Memory B cell (primary cell): ENCODE results near the gene B4GALNT4.
"Not testable (repeated sequence)": the region's sequence is repeated elsewhere in the genome, so short reads cannot be mapped to it uniquely, and the experiment has no call there.

ENCODE experiments used
- ATAC-seq: fragments of 150-1000 bp; cut with Tn5 transposase; 2 replicates; pipeline ENCODE4 v1.10.0; 2021; ENCODE audit warnings: low read depth, mild to moderate bottlenecking, moderate library complexity
- DNase-seq, 2 donors: peaks; one replicate each; pipeline ENCODE4 v3.0.0; 2022; ENCODE audit warnings: low spot score in 2 of 2
- H3K27ac Mint-ChIP-seq: one replicate; pipeline ENCODE4 v1.8.0; 2022; ENCODE audit warnings: mild to moderate bottlenecking, moderate library complexity, mixed read lengths
- H3K27me3 Mint-ChIP-seq: one replicate; pipeline ENCODE4 v1.8.0; 2022; ENCODE audit warnings: mixed read lengths
- H3K36me3 Mint-ChIP-seq: one replicate; pipeline ENCODE4 v1.8.0; 2022; ENCODE audit warnings: mild to moderate bottlenecking, mixed read lengths
- H3K4me1 Mint-ChIP-seq: one replicate; pipeline ENCODE4 v1.8.0; 2022; ENCODE audit warnings: mixed read lengths
- H3K4me3 Mint-ChIP-seq: one replicate; pipeline ENCODE4 v1.8.0; 2022; ENCODE audit warnings: mild to moderate bottlenecking, moderate library complexity, mixed read lengths
- H3K9me3 Mint-ChIP-seq: one replicate; pipeline ENCODE4 v1.8.0; 2022; ENCODE audit warnings: mixed read lengths

The B4GALNT4 gene

GRCh38 chr11:362642-363442 lies 6.5 kb upstream of the B4GALNT4 start:
- H3K4me3 Mint-ChIP-seq, result no peak overlapping the region
- peaks cover 17% of the 10 kb centered on the region for H3K27me3 Mint-ChIP-seq
- H3K4me1 Mint-ChIP-seq, result peaks cover 7% of the 10 kb centered on the region
- peaks cover 7% of the 10 kb centered on the region for H3K9me3 Mint-ChIP-seq
- no peaks in the 10 kb centered on the region for H3K36me3 Mint-ChIP-seq
- DNase-seq, result no peak
- no peak for ATAC-seq
- H3K27ac Mint-ChIP-seq, result no peak overlapping the region

- H3K27me3 Mint-ChIP-seq, result peaks cover 20% of the 10 kb centered on the region
- H3K36me3 Mint-ChIP-seq, result not testable (repeated sequence)
Measured at GRCh38 chr11:363443-363805, 5.9 kb upstream of the B4GALNT4 start.

GRCh38 chr11:363948-364761 lies 5.1 kb upstream of the B4GALNT4 start:
- H3K27me3 Mint-ChIP-seq, result peaks cover 23% of the 10 kb centered on the region
- peaks cover 13% of the 10 kb centered on the region for H3K4me1 Mint-ChIP-seq
- peaks cover 7% of the 10 kb centered on the region for H3K9me3 Mint-ChIP-seq
- DNase-seq (peak; percentile 69 to 72), ATAC-seq (peak; percentile 96)
- no peak overlapping the region for H3K27ac Mint-ChIP-seq
- peaks cover 2% of the 10 kb centered on the region for H3K36me3 Mint-ChIP-seq
- H3K4me3 Mint-ChIP-seq, result no peak overlapping the region

More at GRCh38 chr11:363443-363805, 5.9 kb upstream of the B4GALNT4 start:
- not testable (repeated sequence) for H3K27ac Mint-ChIP-seq, H3K4me3 Mint-ChIP-seq, ATAC-seq, H3K9me3 Mint-ChIP-seq, DNase-seq
- H3K4me1 Mint-ChIP-seq, result peaks cover 10% of the 10 kb centered on the region

- ATAC-seq (no peak), DNase-seq (no peak)
- H3K27ac Mint-ChIP-seq, result no peak overlapping the region
- H3K27me3 Mint-ChIP-seq, result peaks cover 17% of the 10 kb centered on the region
- H3K36me3 Mint-ChIP-seq, result peaks cover 2% of the 10 kb centered on the region
- no peak overlapping the region for H3K4me3 Mint-ChIP-seq
- no peaks in the 10 kb centered on the region for H3K9me3 Mint-ChIP-seq
- H3K4me1 Mint-ChIP-seq, result peaks cover 9% of the 10 kb centered on the region
Measured at GRCh38 chr11:364991-365725, 4.1 kb upstream of the B4GALNT4 start.

- Mint-ChIP-seq H3K36me3 (peaks cover 2% of the 10 kb centered on the region), H3K4me3 (no peak overlapping the region), H3K9me3 (no peaks in the 10 kb centered on the region), H3K4me1 (peaks cover 9% of the 10 kb centered on the region), H3K27me3 (peaks cover 18% of the 10 kb centered on the region), H3K27ac (no peak overlapping the region)
- no peak for DNase-seq
- no peak for ATAC-seq
Measured at GRCh38 chr11:365831-366230, 3.5 kb upstream of the B4GALNT4 start.

GRCh38 chr11:367956-368413 lies 1.3 kb upstream of the B4GALNT4 start:
- H3K27ac Mint-ChIP-seq, result no peak overlapping the region

GRCh38 chr11:368414-369335 lies 624 bp upstream of the B4GALNT4 start:
- DNase-seq (no peak), ATAC-seq (no peak)
- Mint-ChIP-seq H3K36me3 (peaks cover 2% of the 10 kb centered on the region), H3K27ac (no peak overlapping the region), H3K4me1 (peaks cover 9% of the 10 kb centered on the region), H3K9me3 (no peaks in the 10 kb centered on the region), H3K27me3 (peaks cover 27% of the 10 kb centered on the region), H3K4me3 (peak overlapping the region; percentile 74)

More at GRCh38 chr11:367956-368413, 1.3 kb upstream of the B4GALNT4 start:
- DNase-seq (no peak), ATAC-seq (no peak)
- Mint-ChIP-seq H3K4me1 (peaks cover 9% of the 10 kb centered on the region), H3K27me3 (peaks cover 27% of the 10 kb centered on the region), H3K4me3 (peak overlapping the region; percentile 74), H3K36me3 (peaks cover 2% of the 10 kb centered on the region), H3K9me3 (no peaks in the 10 kb centered on the region)

GRCh38 chr11:370070-370941 lies 1.0 kb downstream of the B4GALNT4 start:
- H3K27me3 Mint-ChIP-seq, result peaks cover 25% of the 10 kb centered on the region
- no peak overlapping the region for H3K27ac Mint-ChIP-seq

GRCh38 chr11:371051-371450 lies 1.8 kb downstream of the B4GALNT4 start:
- H3K27ac Mint-ChIP-seq, result no peak overlapping the region
- no peak for DNase-seq
- H3K27me3 Mint-ChIP-seq, result peaks cover 25% of the 10 kb centered on the region
- no peaks in the 10 kb centered on the region for H3K9me3 Mint-ChIP-seq
- H3K4me3 Mint-ChIP-seq, result no peak overlapping the region
- ATAC-seq, result no peak
- H3K36me3 Mint-ChIP-seq, result peaks cover 2% of the 10 kb centered on the region
- H3K4me1 Mint-ChIP-seq, result peaks cover 6% of the 10 kb centered on the region

More at GRCh38 chr11:370070-370941, 1.0 kb downstream of the B4GALNT4 start:
- no peak for ATAC-seq
- Mint-ChIP-seq H3K4me1 (peaks cover 6% of the 10 kb centered on the region), H3K36me3 (peaks cover 2% of the 10 kb centered on the region), H3K4me3 (peak overlapping the region; percentile 37), H3K9me3 (no peaks in the 10 kb centered on the region)
- DNase-seq, result no peak

- Mint-ChIP-seq H3K4me3 (no peak overlapping the region), H3K4me1 (peaks cover 6% of the 10 kb centered on the region), H3K9me3 (no peaks in the 10 kb centered on the region), H3K36me3 (peaks cover 2% of the 10 kb centered on the region), H3K27ac (no peak overlapping the region), H3K27me3 (peaks cover 23% of the 10 kb centered on the region)
- no peak for DNase-seq
- ATAC-seq, result no peak
Measured at GRCh38 chr11:371716-372590, 2.7 kb downstream of the B4GALNT4 start.

GRCh38 chr11:372809-373715 lies 3.8 kb downstream of the B4GALNT4 start:
- Mint-ChIP-seq H3K27me3 (peaks cover 17% of the 10 kb centered on the region), H3K36me3 (peaks cover 2% of the 10 kb centered on the region), H3K4me3 (no peak overlapping the region), H3K4me1 (peaks cover 3% of the 10 kb centered on the region), H3K9me3 (no peaks in the 10 kb centered on the region), H3K27ac (no peak overlapping the region)
- no peak for ATAC-seq
- no peak for DNase-seq
